Left forelimb (tissue), 1 donor: ENCODE measurements around the gene SLC17A9.
A peak's percentile ranks its signal among the peaks of the same experiment; 100 is the strongest.

ENCODE experiments used
- DNase-seq: peaks from one replicate; pipeline ENCODE4 v3.0.0-alpha.2; 2018; ENCODE audit warnings: low spot score

Gene SLC17A9

GRCh38 chr20:63005365-63005861 lies 52.9 kb downstream of the SLC17A9 start:
- DNase-seq: no peak

- no peak for DNase-seq
Measured at GRCh38 chr20:63005862-63006539, 53.5 kb downstream of the SLC17A9 start.

GRCh38 chr20:63006540-63007359 lies 54.2 kb downstream of the SLC17A9 start, which contains the start of gene BHLHE23:
Gene BHLHE23, minus strand, starts transcription at chr20:63006964. Its CDS starts 190 bp downstream, at chr20:63006774.
- DNase-seq: no peak

GRCh38 chr20:63007360-63007645 lies 54.8 kb downstream of the SLC17A9 start:
- no peak for DNase-seq

- no peak for DNase-seq
Measured at GRCh38 chr20:63007646-63008488, 55.4 kb downstream of the SLC17A9 start.

- DNase-seq: no peak
Measured at GRCh38 chr20:63008541-63009044, 56.1 kb downstream of the SLC17A9 start.

- peak; percentile 85 for DNase-seq
Measured at GRCh38 chr20:63009045-63009961, 56.8 kb downstream of the SLC17A9 start.

GRCh38 chr20:63009988-63010769 lies 57.7 kb downstream of the SLC17A9 start:
- DNase-seq: no peak

GRCh38 chr20:63011798-63012197 lies 59.3 kb downstream of the SLC17A9 start:
- no peak for DNase-seq

GRCh38 chr20:63013207-63013606 lies 60.7 kb downstream of the SLC17A9 start:
- DNase-seq: no peak

- no peak for DNase-seq
Measured at GRCh38 chr20:63014287-63014686, 61.8 kb downstream of the SLC17A9 start.

- no peak for DNase-seq
Measured at GRCh38 chr20:63014710-63015109, 62.2 kb downstream of the SLC17A9 start.

- no peak for DNase-seq
Measured at GRCh38 chr20:63015147-63015661, 62.7 kb downstream of the SLC17A9 start.

- DNase-seq: no peak
Measured at GRCh38 chr20:63015662-63016361, 63.3 kb downstream of the SLC17A9 start.

- DNase-seq: no peak
Measured at GRCh38 chr20:63016514-63017075, 64.1 kb downstream of the SLC17A9 start.

GRCh38 chr20:63017076-63017825 lies 64.7 kb downstream of the SLC17A9 start:
- DNase-seq: no peak

GRCh38 chr20:63017826-63018411 lies 65.4 kb downstream of the SLC17A9 start:
- DNase-seq: no peak
